IMR-90 (cell line): Measurements from ENCODE around the gene KRTAP1-5. TPM values are rescaled to one million over a fixed set of nuclear protein-coding genes. Genes with fewer than 3 reads are reported as not detected.

Experiments
- ATAC-seq: fragments of 200-7000 bp; cut with Tn5 transposase; 2 replicates; pipeline ENCODE4 v1.9.1; 2020; ENCODE audit warnings: low read depth, mild to moderate bottlenecking, moderate library complexity
- BruUV-seq: library from RNA; stranded (reverse); fragments of 400-500 nt; replicated peaks from 2 replicates; lab custom pipeline; 2021; lab: Mats Ljungman, UMichigan
- CTCF ChIA-PET: fragments of 300-600 bp; formaldehyde crosslinking; extraction: SDS; loops from one replicate; lab custom pipeline; 2021; ENCODE audit warnings: antibody characterized with exemption; lab: Yijun Ruan, JAX
- POLR2A ChIA-PET: fragments of 300-600 bp; sonication (Branson Sonifier 250); formaldehyde crosslinking; loops from one replicate; lab custom pipeline; 2022; ENCODE audit warnings: antibody characterized with exemption; ENCODE audit not compliant: unreplicated experiment; lab: Charles Lee
- DNase-seq: peaks from one replicate; pipeline ENCODE4 v3.0.0; 2013
- H2AFZ ChIP-seq: replicated peaks from 2 replicates; pipeline ENCODE3; 2013; ENCODE audit warnings: low read length, mild to moderate bottlenecking; ENCODE audit not compliant: poor library complexity
- H2AK5ac ChIP-seq: 2 replicates; pipeline ENCODE4 v1.6.1; 2013; ENCODE audit warnings: low read depth, low read length, inconsistent platforms
- H2AK9ac ChIP-seq: replicated peaks from 2 replicates; pipeline ENCODE3; 2013; ENCODE audit warnings: mild to moderate bottlenecking, low read depth, low read length, moderate library complexity; ENCODE audit not compliant: poor library complexity
- H2BK120ac ChIP-seq: 2 replicates; pipeline ENCODE4 v1.6.1; 2013; ENCODE audit warnings: low read depth, low read length, inconsistent platforms
- H2BK15ac ChIP-seq: 3 replicates; pipeline ENCODE4 v1.6.1; 2013; ENCODE audit warnings: low read depth, low read length, inconsistent platforms
- H2BK20ac ChIP-seq: 2 replicates; pipeline ENCODE4 v1.6.1; 2013; ENCODE audit warnings: low read depth, mild to moderate bottlenecking, inconsistent platforms, low read length, moderate library complexity
- H2BK5ac ChIP-seq: 2 replicates; pipeline ENCODE4 v1.6.1; 2013; ENCODE audit warnings: mild to moderate bottlenecking, low read depth, low read length, inconsistent platforms; ENCODE audit not compliant: poor library complexity, severe bottlenecking
- H3K14ac ChIP-seq: replicated peaks from 2 replicates; pipeline ENCODE4 v1.6.1; 2013; ENCODE audit warnings: low read depth, low read length, inconsistent platforms
- H3K18ac ChIP-seq: 2 replicates; pipeline ENCODE4 v1.6.1; 2013; ENCODE audit warnings: low read depth, low read length, control low read depth
- H3K23ac ChIP-seq: 2 replicates; pipeline ENCODE4 v1.6.1; 2013; ENCODE audit warnings: low read depth, low read length, inconsistent platforms
- H3K27ac ChIP-seq: 2 replicates; pipeline ENCODE4 v1.5.1; 2013; ENCODE audit warnings: mild to moderate bottlenecking, control low read depth, low read length; ENCODE audit not compliant: insufficient read depth
- H3K27me3 ChIP-seq: 2 replicates; pipeline ENCODE4 v1.6.1; 2013; ENCODE audit warnings: low read length; ENCODE audit not compliant: control insufficient read depth, insufficient read depth
- H3K36me3 ChIP-seq: 2 replicates; pipeline ENCODE4 v1.6.1; 2013; ENCODE audit warnings: low read length, mixed read lengths; ENCODE audit not compliant: control insufficient read depth, insufficient read depth
- H3K4ac ChIP-seq: 2 replicates; pipeline ENCODE4 v1.6.1; 2013; ENCODE audit warnings: low read depth, low read length, inconsistent platforms
- H3K4me1 ChIP-seq: 2 replicates; pipeline ENCODE4 v1.6.1; 2013; ENCODE audit warnings: low read length, mixed read lengths; ENCODE audit not compliant: control insufficient read depth, insufficient read depth
- H3K4me2 ChIP-seq: 2 replicates; pipeline ENCODE4 v1.6.1; 2013; ENCODE audit warnings: low read depth, mild to moderate bottlenecking, control low read depth, low read length, moderate library complexity
- H3K4me3 ChIP-seq: 2 replicates; pipeline ENCODE4 v1.5.1; 2013; ENCODE audit warnings: low read depth, mild to moderate bottlenecking, control low read depth, low read length, moderate library complexity; ENCODE audit not compliant: insufficient read depth
- H3K56ac ChIP-seq: 2 replicates; pipeline ENCODE4 v1.6.1; 2013; ENCODE audit warnings: low read length, inconsistent platforms; ENCODE audit not compliant: insufficient read depth; ENCODE audit errors: extremely low read depth
- H3K79me1 ChIP-seq, 2 experiments: 2 replicates each; pipeline ENCODE4 v1.6.1; 2013; ENCODE audit warnings: low read length in 2 of 2, inconsistent platforms in 1 of 2, low read depth in 1 of 2
- H3K9ac ChIP-seq: 2 replicates; pipeline ENCODE4 v1.6.1; 2013; ENCODE audit warnings: low read depth, low read length, control low read depth
- H3K9me1 ChIP-seq: 2 replicates; pipeline ENCODE4 v1.6.1; 2013; ENCODE audit warnings: low read length, inconsistent platforms; ENCODE audit not compliant: insufficient read depth
- H3K9me3 ChIP-seq: 2 replicates; pipeline ENCODE4 v1.6.1; 2013; ENCODE audit warnings: low read length; ENCODE audit not compliant: control insufficient read depth, insufficient read depth
- H4K20me1 ChIP-seq: 2 replicates; pipeline ENCODE4 v1.6.1; 2013; ENCODE audit warnings: low read length, inconsistent platforms; ENCODE audit not compliant: insufficient read depth
- H4K5ac ChIP-seq: 2 replicates; pipeline ENCODE4 v1.6.1; 2013; ENCODE audit warnings: mild to moderate bottlenecking, low read depth, low read length, control low read depth
- H4K8ac ChIP-seq, 2 experiments: 2 replicates each; pipeline ENCODE4 v1.6.1; 2013; ENCODE audit warnings: low read depth in 2 of 2, low read length in 2 of 2, control low read depth in 1 of 2, inconsistent platforms in 1 of 2
- H4K91ac ChIP-seq: 2 replicates; pipeline ENCODE4 v1.6.1; 2013; ENCODE audit warnings: low read depth, low read length, inconsistent platforms; ENCODE audit not compliant: insufficient read depth
- POLR2A ChIP-seq: IDR thresholded peaks from 2 replicates; pipeline ENCODE4 v1.6.1; 2012; ENCODE audit warnings: mild to moderate bottlenecking, low read depth, low read length
- USF2 ChIP-seq: fragments of 150-350 bp; IDR thresholded peaks from 2 replicates; pipeline ENCODE4 v1.6.1; 2017; ENCODE audit warnings: mild to moderate bottlenecking, antibody characterized with exemption, low read length, low read depth
- WGBS, 2 experiments: methylation state at CpG; one replicate each; pipeline versions ENCODE4 v1.1.5 to v1.1.7; 2013; ENCODE audit warnings: missing lambda C conversion rate in 2 of 2; ENCODE audit not compliant: insufficient read length in 1 of 2; ENCODE audit errors: extremely low coverage in 2 of 2; 5-methylcytosine and 5-hydroxymethylcytosine counted together
- dilution Hi-C: fragments of 300-500 bp; cut with HindIII; formaldehyde crosslinking; loops from one replicate; pipeline ENCODE4 v1.14.3; 2018; ENCODE audit warnings: low sequenced_read_pairs; ENCODE audit not compliant: unreplicated experiment
- in situ Hi-C: fragments of 300-500 bp; cut with MboI; formaldehyde crosslinking; loops from 3 replicates; pipeline ENCODE4 v1.14.3; 2019; ENCODE audit warnings: low sequenced_read_pairs, inconsistent platforms, mixed read lengths
- intact Hi-C: fragments of 100-400 bp; cut with micrococcal nuclease; formaldehyde crosslinking; loops from 2 replicates; pipeline ENCODE4 v1.10.0; 2022
- polyA plus RNA-seq, 3 experiments: library from polyadenylated mRNA; depleted of rRNA; stranded (reverse); fragments of >200 nt; gene quantifications; 2 replicates each; pipeline ENCODE4 v1.2.3, GENCODE V29; 2012; ENCODE audit warnings: low replicate concordance in 1 of 3
- total RNA-seq: library from RNA; depleted of rRNA; stranded (reverse); fragments of >200 nt; gene quantifications from 2 replicates; pipeline ENCODE4 v1.2.3, GENCODE V29; 2012

Gene KRTAP1-5
- total and polyA plus RNA-seq, 2 of the 4 experiments (the other 2 are of a cell fraction) = 27.0 to 34.8 TPM

DNA sequence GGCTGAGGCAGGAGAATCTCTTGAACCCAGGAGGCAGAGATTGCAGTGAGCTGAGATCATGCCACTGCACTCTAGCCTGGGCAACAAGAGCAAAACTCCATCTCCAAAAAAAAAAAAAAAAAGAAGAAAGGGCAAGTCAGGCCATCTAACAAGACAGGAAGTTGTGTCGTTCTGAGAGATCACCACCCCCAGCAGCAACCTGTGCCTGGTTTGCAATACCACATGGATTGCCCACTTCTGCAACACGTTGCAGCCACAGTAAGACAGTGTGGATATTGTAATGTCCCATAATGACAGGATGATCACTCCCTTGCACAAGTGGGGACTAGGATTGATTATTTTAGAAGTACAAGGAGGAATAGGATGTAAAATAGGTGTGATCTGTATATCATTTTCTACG, 42.0 kb upstream of the KRTAP1-5 start:
- Histone ChIP-seq H2AFZ (no peak overlapping the region), H3K27ac (no peak overlapping the region), H3K14ac (0 out of 2 replicates have a peak overlapping the region, but pooled peaks have one; percentile 24), H3K36me3 (no peaks in the 10 kb centered on the region), H4K8ac (no peak overlapping the region), H3K56ac (no peak overlapping the region), H3K9me1 (peaks cover 7% of the 10 kb centered on the region), H4K20me1 (no peaks in the 10 kb centered on the region), H2BK120ac (peak overlapping the region; percentile 40), H4K5ac (no peak overlapping the region), H2BK15ac (peak overlapping the region; percentile 25; the same call in 2 of the 3 replicates), H3K4me1 (peaks cover 4% of the 10 kb centered on the region; the same call in 1 of the 2 replicates), H3K79me1 (no peaks in the 10 kb centered on the region), H3K4me3 (no peak overlapping the region), H3K9me3 (no peaks in the 10 kb centered on the region), H3K23ac (no peak overlapping the region), H3K27me3 (no peaks in the 10 kb centered on the region), H4K91ac (peak overlapping the region; percentile 61; the same call in 1 of the 2 replicates), H2AK5ac (peak overlapping the region; percentile 83; the same call in 1 of the 2 replicates), H3K4me2 (no peak overlapping the region), H2BK20ac (peak overlapping the region; percentile 93), H3K9ac (no peak overlapping the region), H2BK5ac (no peak overlapping the region), H3K18ac (peak overlapping the region; percentile 33; the same call in 1 of the 2 replicates), H2AK9ac (no peak overlapping the region), H3K4ac (peak overlapping the region; percentile 65)
- in situ Hi-C loops = no loop called here
- no CpG with 5 or more reads among the region's 3 CpGs for WGBS, 2 experiments
- TF ChIP-seq POLR2A (no peak), USF2 (no peak)
- intact Hi-C loops = no loop called here
- BruUV-seq = no TSS peak
- DNase-seq (no peak), ATAC-seq (no peak)
- POLR2A ChIA-PET = no interaction called here
- CTCF ChIA-PET = no interaction called here
- dilution Hi-C loops = no loop called here
